ENCODE data around the gene MRPS16.

DNA sequence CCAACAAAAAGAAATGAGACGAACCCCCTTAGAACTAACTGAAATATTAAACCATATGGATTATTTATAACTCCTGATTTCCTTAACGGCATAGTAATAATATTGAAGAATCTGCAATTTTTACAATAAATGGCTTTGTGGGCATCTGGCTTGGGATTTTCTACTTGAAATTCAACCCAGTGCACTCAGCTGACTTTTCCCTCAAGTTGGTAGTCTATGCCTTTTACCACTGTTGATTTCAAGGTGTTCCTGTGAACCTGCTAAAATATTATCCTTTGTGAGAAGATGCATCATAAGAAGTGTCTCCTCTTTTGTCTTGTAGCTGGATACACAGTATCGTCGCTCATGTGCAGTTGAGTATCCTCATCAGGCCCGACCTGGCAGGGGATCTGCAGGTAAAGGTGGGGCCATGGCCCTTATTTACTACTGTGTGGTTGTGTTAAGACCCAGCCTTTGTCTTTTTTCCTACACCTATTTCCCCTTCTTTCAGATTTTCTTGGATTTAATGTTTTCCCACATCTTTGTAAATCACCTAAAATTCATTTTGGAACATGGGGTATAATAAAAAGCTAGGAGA is 13.4 kb downstream of the MRPS16 start:
- TF ChIP-seq, protein P1, sequence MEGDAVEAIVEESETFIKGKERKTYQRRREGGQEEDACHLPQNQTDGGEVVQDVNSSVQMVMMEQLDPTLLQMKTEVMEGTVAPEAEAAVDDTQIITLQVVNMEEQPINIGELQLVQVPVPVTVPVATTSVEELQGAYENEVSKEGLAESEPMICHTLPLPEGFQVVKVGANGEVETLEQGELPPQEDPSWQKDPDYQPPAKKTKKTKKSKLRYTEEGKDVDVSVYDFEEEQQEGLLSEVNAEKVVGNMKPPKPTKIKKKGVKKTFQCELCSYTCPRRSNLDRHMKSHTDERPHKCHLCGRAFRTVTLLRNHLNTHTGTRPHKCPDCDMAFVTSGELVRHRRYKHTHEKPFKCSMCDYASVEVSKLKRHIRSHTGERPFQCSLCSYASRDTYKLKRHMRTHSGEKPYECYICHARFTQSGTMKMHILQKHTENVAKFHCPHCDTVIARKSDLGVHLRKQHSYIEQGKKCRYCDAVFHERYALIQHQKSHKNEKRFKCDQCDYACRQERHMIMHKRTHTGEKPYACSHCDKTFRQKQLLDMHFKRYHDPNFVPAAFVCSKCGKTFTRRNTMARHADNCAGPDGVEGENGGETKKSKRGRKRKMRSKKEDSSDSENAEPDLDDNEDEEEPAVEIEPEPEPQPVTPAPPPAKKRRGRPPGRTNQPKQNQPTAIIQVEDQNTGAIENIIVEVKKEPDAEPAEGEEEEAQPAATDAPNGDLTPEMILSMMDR (IDR thresholded peaks at IDR 0.05; ENCODE audit: low read length), result no peak
- TF ChIP-seq EZH2phosphoT487 (IDR thresholded peaks at IDR 0.05; ENCODE audit: low read length), result no peak

All from MM.1S (cell line).